Cardiac muscle cell (in vitro differentiated cells and primary cell): ENCODE measurements around the gene CEMIP. TPM values are rescaled to one million over a fixed set of nuclear protein-coding genes. Genes with fewer than 3 reads are reported as not detected.

Source experiments
- DNase-seq, 2 donors: peaks; one replicate each; pipeline versions ENCODE4 v3.0.0 to v3.0.0-alpha.2; 2010 to 2017; ENCODE audit warnings: low read depth in 1 of 2, low spot score in 1 of 2
- H3K27ac ChIP-seq: fragments of 200-600 bp; sonication (generic); 2 replicates; pipeline ENCODE4 v1.5.1; 2016
- H3K27me3 ChIP-seq: fragments of 200-600 bp; sonication (generic); 2 replicates; pipeline ENCODE4 v1.6.0; 2016; ENCODE audit warnings: control low read depth
- H3K36me3 ChIP-seq: fragments of 200-600 bp; sonication (generic); 2 replicates; pipeline ENCODE4 v1.5.1; 2016; ENCODE audit warnings: control low read depth
- H3K4me1 ChIP-seq: fragments of 200-600 bp; sonication (generic); 2 replicates; pipeline ENCODE4 v1.8.1; 2017; ENCODE audit warnings: low read depth, mild to moderate bottlenecking, mixed run types
- H3K4me3 ChIP-seq: fragments of 200-600 bp; sonication (generic); 2 replicates; pipeline ENCODE4 v1.5.1; 2016; ENCODE audit warnings: mild to moderate bottlenecking
- H3K9me3 ChIP-seq: fragments of 200-600 bp; sonication (generic); 2 replicates; pipeline ENCODE4 v1.5.1; 2017; ENCODE audit warnings: low read depth, mild to moderate bottlenecking, control low read depth
- polyA plus RNA-seq: library from polyadenylated mRNA; unstranded; fragments of >200 nt; fragmentation: Nextera tagmentation; extraction: Ambion mirVana; gene quantifications from 2 replicates; pipeline ENCODE4 v1.2.1, GENCODE V29; 2016
- total RNA-seq: library from RNA; depleted of rRNA; stranded (reverse); fragments of >200 nt; gene quantifications from 2 replicates; pipeline ENCODE4 v1.2.3, GENCODE V29; 2016
- TF ChIP-seq, protein P1 (sequence below): IDR thresholded peaks from 2 replicates; pipeline ENCODE4 v1.5.1; 2012; ENCODE audit warnings: low read depth, mild to moderate bottlenecking, low read length

CEMIP gene
- total and polyA plus RNA-seq, 2 experiments from 2014 or later, result 0.12 to 1.9 TPM

DNA sequence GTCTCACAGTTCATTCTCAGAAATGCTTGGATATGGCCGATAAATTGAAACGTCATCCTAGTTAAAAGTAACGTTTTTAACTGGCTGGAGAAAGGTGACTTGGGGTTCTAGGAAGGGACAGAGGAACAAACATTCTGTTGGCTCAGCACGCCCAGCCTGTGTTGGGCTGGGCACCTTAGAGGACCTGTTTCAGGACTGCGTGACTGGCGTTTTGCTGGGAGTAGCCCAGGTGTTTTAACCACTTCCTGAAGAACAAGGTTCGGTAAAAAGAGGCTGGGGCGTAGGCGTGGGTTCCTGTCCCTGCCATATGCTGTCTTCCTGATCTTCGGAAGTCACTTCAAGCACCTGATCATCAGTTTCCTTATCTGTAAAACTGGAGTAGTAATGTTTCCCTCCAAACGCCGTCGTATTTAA, 220.5 kb downstream of the CEMIP start:
- DNase-seq, result no peak
- TF ChIP-seq, protein P1, sequence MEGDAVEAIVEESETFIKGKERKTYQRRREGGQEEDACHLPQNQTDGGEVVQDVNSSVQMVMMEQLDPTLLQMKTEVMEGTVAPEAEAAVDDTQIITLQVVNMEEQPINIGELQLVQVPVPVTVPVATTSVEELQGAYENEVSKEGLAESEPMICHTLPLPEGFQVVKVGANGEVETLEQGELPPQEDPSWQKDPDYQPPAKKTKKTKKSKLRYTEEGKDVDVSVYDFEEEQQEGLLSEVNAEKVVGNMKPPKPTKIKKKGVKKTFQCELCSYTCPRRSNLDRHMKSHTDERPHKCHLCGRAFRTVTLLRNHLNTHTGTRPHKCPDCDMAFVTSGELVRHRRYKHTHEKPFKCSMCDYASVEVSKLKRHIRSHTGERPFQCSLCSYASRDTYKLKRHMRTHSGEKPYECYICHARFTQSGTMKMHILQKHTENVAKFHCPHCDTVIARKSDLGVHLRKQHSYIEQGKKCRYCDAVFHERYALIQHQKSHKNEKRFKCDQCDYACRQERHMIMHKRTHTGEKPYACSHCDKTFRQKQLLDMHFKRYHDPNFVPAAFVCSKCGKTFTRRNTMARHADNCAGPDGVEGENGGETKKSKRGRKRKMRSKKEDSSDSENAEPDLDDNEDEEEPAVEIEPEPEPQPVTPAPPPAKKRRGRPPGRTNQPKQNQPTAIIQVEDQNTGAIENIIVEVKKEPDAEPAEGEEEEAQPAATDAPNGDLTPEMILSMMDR, result no peak
- Histone ChIP-seq H3K4me3 (no peak overlapping the region), H3K9me3 (no peaks in the 10 kb centered on the region), H3K27ac (no peak overlapping the region), H3K27me3 (peaks cover 9% of the 10 kb centered on the region), H3K36me3 (no peaks in the 10 kb centered on the region), H3K4me1 (no peaks in the 10 kb centered on the region)

DNA sequence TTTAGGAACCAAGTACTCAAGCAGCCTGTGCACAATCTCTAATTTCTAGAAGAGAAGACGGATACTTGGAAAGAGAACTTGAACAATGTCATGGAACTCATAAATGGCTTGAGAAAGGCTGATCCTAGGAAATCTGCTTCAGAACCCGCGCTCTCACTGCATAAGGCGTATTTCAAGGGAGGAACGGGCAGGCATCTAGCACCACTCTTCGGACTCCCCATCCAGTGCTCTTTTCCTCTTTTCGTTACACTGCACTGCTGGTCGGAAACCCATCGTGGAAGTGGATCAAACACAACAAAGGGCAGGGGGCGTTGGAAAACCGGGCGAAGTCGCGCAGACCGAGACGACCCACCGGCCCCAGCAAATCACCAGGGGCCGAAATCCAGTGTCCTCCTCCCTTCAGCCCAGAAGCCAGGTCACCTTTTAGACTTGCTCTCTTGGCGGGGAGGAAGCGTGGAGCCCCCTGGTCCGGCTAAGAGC, 221.0 kb downstream of the CEMIP start:
- DNase-seq, result peak in 1 of 2 donors; percentile 33
- TF ChIP-seq, protein P1, result no peak
- Histone ChIP-seq H3K4me3 (peak overlapping the region; percentile 96), H3K27ac (peak overlapping the region; percentile 65), H3K4me1 (no peaks in the 10 kb centered on the region), H3K27me3 (peaks cover 9% of the 10 kb centered on the region), H3K36me3 (no peaks in the 10 kb centered on the region), H3K9me3 (no peaks in the 10 kb centered on the region)

DNA sequence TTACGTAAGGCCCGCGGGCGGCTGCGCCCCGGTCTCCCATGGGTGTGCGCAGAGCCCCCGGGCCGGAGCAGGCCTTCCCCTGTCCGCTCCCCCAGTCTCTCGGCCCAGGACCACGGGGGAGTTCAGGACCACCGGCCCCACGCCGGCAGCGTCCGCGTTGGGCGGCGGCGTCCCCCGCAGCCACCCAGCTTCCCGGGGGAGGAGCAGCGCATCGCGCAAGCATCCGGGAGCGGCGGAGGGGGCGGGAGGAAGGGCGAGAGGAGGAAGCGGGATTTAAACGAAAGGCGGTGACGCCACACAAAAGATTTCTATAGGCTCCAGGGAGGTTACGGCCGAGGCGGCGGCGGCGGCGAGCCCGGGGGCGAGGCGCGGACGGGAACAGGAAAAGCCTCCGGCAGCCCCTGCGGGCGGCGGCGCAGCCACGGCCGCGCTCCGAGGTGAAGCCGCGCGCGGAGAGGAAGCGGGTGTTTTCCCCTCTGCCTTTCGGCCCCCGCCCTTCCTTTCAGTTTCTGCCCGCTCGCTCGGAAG, 221.5 kb downstream of the CEMIP start, which contains the start of gene TLNRD1:
Gene TLNRD1 (plus strand): TSS at position 300 of the 528 bp plus-strand sequence. CDS start 1,349 bp downstream, outside the sequence.
- Histone ChIP-seq H3K27ac (peak within 1 kb of the TSS; percentile 65), H3K9me3 (no peaks in the 10 kb centered on the region), H3K4me3 (peak within 1 kb of the TSS; percentile 96), H3K36me3 (no peaks in the 10 kb centered on the region), H3K4me1 (no peaks in the 10 kb centered on the region), H3K27me3 (peaks cover 9% of the 10 kb centered on the region)
- DNase-seq, result peak; percentile 91 to 93
- TF ChIP-seq, protein P1, result no peak

Other genes with a start within 250 kb of the CEMIP start
- gene ABHD17C, start 84.1 kb upstream of the CEMIP start, total RNA-seq, result 1.4 and 1.7 TPM in 2 replicates
- 6.0 and 12.9 TPM in 2 replicates for gene ABHD17C, start 84.1 kb upstream of the CEMIP start, polyA plus RNA-seq
- gene MESD, start 210.4 kb downstream of the CEMIP start, total RNA-seq, result 19.1 and 20.1 TPM in 2 replicates
- gene MESD, start 210.4 kb downstream of the CEMIP start, polyA plus RNA-seq, result 25.3 and 35.8 TPM in 2 replicates
- gene TLNRD1, start 221.6 kb downstream of the CEMIP start, total RNA-seq, result 29.2 and 41.8 TPM in 2 replicates
- gene TLNRD1, start 221.6 kb downstream of the CEMIP start, polyA plus RNA-seq, result 14.4 and 25.3 TPM in 2 replicates